Stimulated activated naive CD8-positive, alpha-beta T cell treated with anti-CD3 and anti-CD28 coated beads, Interleukin-15, Interleukin-2, amounts not matched to agents 100 ng/mL and 50 ng/mL, for 24 hours (primary cell): ENCODE data around the gene KCNF1.

Experiments
- H3K27ac Mint-ChIP-seq: one replicate; pipeline ENCODE4 v1.8.0; 2021; ENCODE audit warnings: mild to moderate bottlenecking, mixed read lengths
- H3K27me3 Mint-ChIP-seq: one replicate; pipeline ENCODE4 v1.8.0; 2021; ENCODE audit warnings: mixed read lengths
- H3K36me3 Mint-ChIP-seq: one replicate; pipeline ENCODE4 v1.8.0; 2021; ENCODE audit warnings: low read depth, mixed read lengths
- H3K4me1 Mint-ChIP-seq: one replicate; pipeline ENCODE4 v1.8.0; 2021; ENCODE audit warnings: low read depth, mixed read lengths
- H3K4me3 Mint-ChIP-seq: one replicate; pipeline ENCODE4 v1.8.0; 2021; ENCODE audit warnings: mild to moderate bottlenecking, mixed read lengths
- H3K9me3 Mint-ChIP-seq: one replicate; pipeline ENCODE4 v1.8.0; 2021; ENCODE audit warnings: mixed read lengths

The KCNF1 gene

GRCh38 chr2:10876963-10877362 lies 34.8 kb upstream of the KCNF1 start:
- no peaks in the 10 kb centered on the region for H3K36me3 Mint-ChIP-seq
- no peak overlapping the region for H3K27ac Mint-ChIP-seq
- H3K27me3 Mint-ChIP-seq, result peaks cover 17% of the 10 kb centered on the region
- H3K4me1 Mint-ChIP-seq, result no peaks in the 10 kb centered on the region
- H3K4me3 Mint-ChIP-seq, result no peak overlapping the region
- H3K9me3 Mint-ChIP-seq, result peaks cover 5% of the 10 kb centered on the region

- no peak overlapping the region for H3K4me3 Mint-ChIP-seq
- no peaks in the 10 kb centered on the region for H3K9me3 Mint-ChIP-seq
- H3K27me3 Mint-ChIP-seq, result peaks cover 17% of the 10 kb centered on the region
- H3K36me3 Mint-ChIP-seq, result no peaks in the 10 kb centered on the region
- no peak overlapping the region for H3K27ac Mint-ChIP-seq
- H3K4me1 Mint-ChIP-seq, result no peaks in the 10 kb centered on the region
These were observed 34.1 kb upstream of the KCNF1 start for GRCh38 chr2:10877651-10878111.

DNA sequence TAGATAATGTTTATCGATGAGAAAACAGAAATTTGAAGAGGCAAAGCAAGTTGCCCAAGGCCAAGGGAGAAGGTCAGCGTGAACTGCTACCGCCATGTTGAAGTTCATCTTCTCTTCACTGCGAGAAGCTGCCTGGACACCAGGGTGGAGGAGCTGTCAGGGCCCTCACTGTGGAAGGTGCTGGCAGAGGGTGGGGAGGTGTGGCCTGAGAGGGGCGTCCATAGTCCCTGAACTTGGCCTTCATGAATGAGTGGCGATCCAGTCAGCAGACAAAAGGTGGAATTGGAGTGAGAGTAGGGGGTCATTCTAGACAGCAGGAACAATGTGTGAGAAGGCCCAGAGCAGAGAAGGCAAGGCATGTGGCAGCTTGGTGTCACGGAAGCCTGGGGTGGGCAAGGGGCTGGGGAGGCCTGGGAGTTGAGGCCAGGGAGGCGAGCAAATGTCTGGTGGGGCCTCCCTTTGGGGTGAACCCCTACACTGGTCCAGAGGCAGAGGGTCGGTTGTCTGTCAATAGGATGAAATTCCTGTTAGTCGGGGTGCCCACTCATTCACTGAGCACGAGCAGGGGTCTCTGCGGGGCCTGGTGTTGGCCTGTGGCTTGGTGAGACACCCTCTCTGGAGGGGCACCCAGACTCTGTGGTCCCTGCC lies 33.3 kb upstream of the KCNF1 start:
- Mint-ChIP-seq H3K27me3 (peaks cover 17% of the 10 kb centered on the region), H3K9me3 (no peaks in the 10 kb centered on the region), H3K4me3 (no peak overlapping the region), H3K36me3 (no peaks in the 10 kb centered on the region), H3K27ac (no peak overlapping the region), H3K4me1 (no peaks in the 10 kb centered on the region)

- no peaks in the 10 kb centered on the region for H3K9me3 Mint-ChIP-seq
- H3K27ac Mint-ChIP-seq, result no peak overlapping the region
- no peak overlapping the region for H3K4me3 Mint-ChIP-seq
- H3K36me3 Mint-ChIP-seq, result no peaks in the 10 kb centered on the region
- peaks cover 17% of the 10 kb centered on the region for H3K27me3 Mint-ChIP-seq
- no peaks in the 10 kb centered on the region for H3K4me1 Mint-ChIP-seq
These were observed 32.6 kb upstream of the KCNF1 start for GRCh38 chr2:10879159-10879558.

DNA sequence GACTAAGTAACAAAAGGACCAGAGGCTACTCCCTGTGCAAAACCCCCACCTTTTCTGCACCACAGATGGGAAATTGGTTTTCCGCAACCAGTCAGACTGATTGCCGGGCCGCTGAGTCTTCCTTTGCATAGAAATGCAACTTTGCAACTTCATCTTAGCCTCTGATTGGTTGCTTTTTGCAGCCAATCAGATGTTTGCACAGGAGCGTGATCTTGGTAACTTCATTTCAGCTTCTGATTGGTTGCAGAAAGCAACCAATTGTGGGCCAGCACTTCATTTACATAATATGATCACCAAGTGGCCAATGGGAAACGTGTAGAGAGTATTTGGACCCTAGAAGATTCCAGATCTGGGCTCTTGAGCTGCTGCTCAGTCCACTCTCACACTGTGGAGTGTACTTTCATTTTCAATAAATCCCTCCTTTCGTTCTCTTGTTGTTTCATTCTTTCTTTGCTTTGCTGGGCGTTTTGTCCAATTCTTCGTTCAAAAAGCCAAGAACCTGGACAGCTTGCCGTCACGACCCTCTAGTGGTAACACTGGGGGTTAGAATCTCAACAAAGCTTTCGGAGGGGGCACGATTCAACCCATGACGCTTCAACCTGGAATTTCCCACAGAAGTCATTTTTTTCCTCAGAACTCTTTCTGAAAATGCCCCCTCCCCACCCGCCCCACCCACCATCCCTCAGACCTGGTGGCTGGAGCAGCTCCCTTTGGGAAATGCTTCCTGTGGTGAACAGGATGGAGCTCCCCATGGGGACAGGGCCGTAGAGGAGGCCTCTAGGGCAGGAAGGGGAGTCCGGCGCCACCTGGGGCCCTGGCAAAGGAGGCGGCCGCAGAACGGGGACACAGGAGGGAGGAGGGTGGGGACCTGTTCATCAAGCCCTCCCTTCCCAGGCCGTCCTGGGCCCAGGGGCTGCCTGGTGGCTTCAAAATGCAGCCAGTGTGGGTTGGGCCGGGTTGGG lies 31.8 kb upstream of the KCNF1 start:
- Mint-ChIP-seq H3K4me1 (no peaks in the 10 kb centered on the region), H3K27ac (no peak overlapping the region), H3K36me3 (no peaks in the 10 kb centered on the region), H3K9me3 (no peaks in the 10 kb centered on the region), H3K4me3 (no peak overlapping the region), H3K27me3 (peaks cover 17% of the 10 kb centered on the region)

DNA sequence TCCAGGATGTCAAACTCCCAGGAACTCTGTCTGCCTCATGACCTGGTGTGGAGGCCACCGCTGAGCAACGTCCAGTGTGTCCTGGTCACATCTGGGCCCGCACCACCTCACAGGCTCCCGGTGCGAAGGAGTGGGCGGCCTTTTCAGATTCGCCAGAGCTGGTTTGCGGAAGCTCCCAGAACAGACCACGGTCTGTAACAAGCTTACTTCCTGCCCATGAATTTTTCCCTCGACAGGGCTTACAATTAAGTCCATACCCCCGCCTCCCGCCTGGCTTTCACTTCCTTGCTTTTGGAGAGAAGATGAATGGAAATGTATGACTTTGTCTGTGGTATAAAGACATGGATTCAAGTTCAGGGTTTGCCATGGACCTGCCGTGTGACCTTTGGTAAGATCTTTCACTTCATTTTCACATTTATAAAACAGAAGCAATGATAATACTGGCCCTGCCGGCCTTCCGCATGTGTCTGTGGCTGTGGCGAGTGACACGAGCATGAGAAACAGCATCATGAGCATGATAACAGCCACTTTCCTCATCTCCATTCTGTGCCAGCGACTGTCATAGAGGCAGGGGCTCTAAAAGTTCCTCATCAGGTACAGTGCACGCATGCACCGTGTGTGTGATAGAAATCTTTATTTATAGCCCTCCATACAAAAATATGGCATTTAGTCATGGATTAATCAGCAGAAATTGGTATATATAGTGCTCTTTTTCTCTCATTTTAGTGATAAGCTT lies 31.0 kb upstream of the KCNF1 start:
- Mint-ChIP-seq H3K27me3 (peaks cover 17% of the 10 kb centered on the region), H3K4me1 (no peaks in the 10 kb centered on the region), H3K4me3 (no peak overlapping the region), H3K27ac (no peak overlapping the region), H3K9me3 (no peaks in the 10 kb centered on the region), H3K36me3 (no peaks in the 10 kb centered on the region)

DNA sequence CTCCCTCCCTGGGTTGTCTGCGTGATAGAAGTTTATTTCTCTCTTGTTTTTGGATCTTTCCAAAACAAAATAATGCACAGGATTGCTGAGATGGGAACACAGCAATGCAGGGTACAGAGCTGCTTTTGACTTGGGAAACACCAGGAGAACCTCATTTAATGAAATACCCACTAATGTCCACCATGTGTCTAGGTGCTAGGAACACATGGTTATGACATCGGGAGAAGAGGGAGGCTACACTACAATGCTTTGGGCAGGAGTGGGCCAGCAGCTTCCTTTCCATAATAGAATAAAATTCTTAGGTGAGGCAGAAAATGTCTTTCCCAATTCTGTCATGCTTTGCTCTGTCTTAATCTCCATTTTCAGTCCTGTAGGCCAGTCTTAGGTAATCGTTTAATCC lies 29.2 kb upstream of the KCNF1 start:
- H3K27ac Mint-ChIP-seq, result no peak overlapping the region
- H3K4me1 Mint-ChIP-seq, result no peaks in the 10 kb centered on the region
- H3K9me3 Mint-ChIP-seq, result no peaks in the 10 kb centered on the region
- H3K27me3 Mint-ChIP-seq, result peaks cover 13% of the 10 kb centered on the region
- no peak overlapping the region for H3K4me3 Mint-ChIP-seq
- no peaks in the 10 kb centered on the region for H3K36me3 Mint-ChIP-seq

GRCh38 chr2:10883066-10883465 lies 28.7 kb upstream of the KCNF1 start:
- peaks cover 9% of the 10 kb centered on the region for H3K27me3 Mint-ChIP-seq
- H3K9me3 Mint-ChIP-seq, result no peaks in the 10 kb centered on the region
- H3K4me3 Mint-ChIP-seq, result no peak overlapping the region
- no peak overlapping the region for H3K27ac Mint-ChIP-seq
- H3K36me3 Mint-ChIP-seq, result no peaks in the 10 kb centered on the region
- no peaks in the 10 kb centered on the region for H3K4me1 Mint-ChIP-seq

GRCh38 chr2:10883801-10884478 lies 27.8 kb upstream of the KCNF1 start:
- Mint-ChIP-seq H3K4me1 (no peaks in the 10 kb centered on the region), H3K27me3 (peaks cover 10% of the 10 kb centered on the region), H3K27ac (no peak overlapping the region), H3K9me3 (no peaks in the 10 kb centered on the region), H3K36me3 (no peaks in the 10 kb centered on the region), H3K4me3 (no peak overlapping the region)

GRCh38 chr2:10884574-10884975 lies 27.2 kb upstream of the KCNF1 start:
- no peaks in the 10 kb centered on the region for H3K9me3 Mint-ChIP-seq
- no peak overlapping the region for H3K4me3 Mint-ChIP-seq
- H3K27ac Mint-ChIP-seq, result no peak overlapping the region
- H3K36me3 Mint-ChIP-seq, result no peaks in the 10 kb centered on the region
- H3K27me3 Mint-ChIP-seq, result peaks cover 14% of the 10 kb centered on the region
- no peaks in the 10 kb centered on the region for H3K4me1 Mint-ChIP-seq

GRCh38 chr2:10885094-10885860 lies 26.5 kb upstream of the KCNF1 start:
- Mint-ChIP-seq H3K4me1 (no peaks in the 10 kb centered on the region), H3K36me3 (no peaks in the 10 kb centered on the region), H3K9me3 (no peaks in the 10 kb centered on the region), H3K4me3 (no peak overlapping the region), H3K27me3 (peaks cover 14% of the 10 kb centered on the region), H3K27ac (no peak overlapping the region)

DNA sequence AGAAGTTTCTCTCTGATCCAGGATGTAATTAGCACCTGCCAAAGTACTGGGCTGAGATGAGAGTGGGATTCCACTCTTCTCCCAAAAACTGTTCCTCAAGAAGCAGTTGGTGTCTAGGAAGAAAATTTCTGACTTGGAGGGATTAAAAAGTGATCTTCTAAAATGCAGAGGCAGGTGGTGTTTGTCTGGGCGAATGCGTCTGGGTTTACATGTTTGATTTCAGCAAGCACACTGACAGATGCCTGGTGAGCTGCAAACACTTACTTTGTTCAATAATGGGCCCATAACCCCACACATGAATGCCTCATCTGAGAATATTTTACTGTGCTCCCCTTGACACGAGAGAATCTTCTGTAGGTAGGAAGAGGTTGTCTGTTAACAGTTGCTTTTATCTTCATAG lies 24.3 kb upstream of the KCNF1 start:
- H3K27ac Mint-ChIP-seq, result no peak overlapping the region
- peaks cover 21% of the 10 kb centered on the region for H3K27me3 Mint-ChIP-seq
- H3K4me1 Mint-ChIP-seq, result no peaks in the 10 kb centered on the region
- H3K4me3 Mint-ChIP-seq, result no peak overlapping the region
- no peaks in the 10 kb centered on the region for H3K9me3 Mint-ChIP-seq
- no peaks in the 10 kb centered on the region for H3K36me3 Mint-ChIP-seq

DNA sequence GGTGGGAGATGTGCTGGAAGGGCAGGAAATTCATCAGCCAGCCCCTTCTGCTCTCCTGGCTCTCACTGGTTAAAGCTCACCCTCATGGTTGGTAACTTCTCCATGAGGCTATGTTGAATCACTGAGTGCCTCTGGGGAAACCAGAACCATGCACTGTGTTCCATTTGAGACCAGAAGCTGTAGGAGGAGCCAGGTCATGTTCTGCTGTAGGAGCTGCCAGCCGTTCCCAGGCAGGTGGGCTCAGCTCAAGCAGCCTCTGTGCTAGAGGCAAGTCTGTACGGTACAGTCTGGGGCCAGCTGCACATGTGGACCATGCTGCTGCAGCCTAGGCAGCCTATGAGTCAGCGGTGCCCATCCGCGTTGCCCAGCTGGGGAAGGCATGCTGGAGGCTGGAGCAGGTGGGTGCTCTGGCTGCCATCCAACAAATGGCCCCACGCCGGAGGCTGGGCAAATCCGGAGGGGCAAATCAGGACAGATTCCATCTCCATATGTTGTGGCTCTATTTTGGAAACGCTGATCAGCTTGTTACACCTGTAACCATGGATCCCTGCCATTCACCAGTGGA lies 22.0 kb upstream of the KCNF1 start:
- Mint-ChIP-seq H3K27me3 (peaks cover 23% of the 10 kb centered on the region), H3K4me3 (no peak overlapping the region), H3K4me1 (no peaks in the 10 kb centered on the region), H3K36me3 (no peaks in the 10 kb centered on the region), H3K27ac (no peak overlapping the region), H3K9me3 (no peaks in the 10 kb centered on the region)
